Transverse colon (tissue), 4 donors: ENCODE data around the gene CD74. TPM values are rescaled to one million over a fixed set of nuclear protein-coding genes. Genes with fewer than 3 reads are reported as not detected.
A peak's percentile ranks its signal among the peaks of the same experiment; 100 is the strongest.

ENCODE experiments used
- DNase-seq: peaks from one replicate; pipeline ENCODE4 v3.0.0-alpha.2; 2019
- H3K27ac ChIP-seq, 4 donors: fragments of 200-600 bp; sonication (generic); 2 replicates each; pipeline ENCODE4 v1.5.1; 2016 to 2018; ENCODE audit warnings: inconsistent platforms in 4 of 4
- H3K27me3 ChIP-seq: fragments of 200-600 bp; sonication (generic); 2 replicates; pipeline ENCODE4 v1.5.1; 2017; ENCODE audit warnings: inconsistent platforms
- H3K36me3 ChIP-seq, 4 donors: fragments of 200-600 bp; sonication (generic); 2 replicates each; pipeline ENCODE4 v1.5.1; 2017 to 2019; ENCODE audit warnings: inconsistent platforms in 4 of 4
- H3K4me1 ChIP-seq, 4 donors: fragments of 200-600 bp; sonication (generic); 2 replicates each; pipeline ENCODE4 v1.5.1; 2017 to 2020; ENCODE audit warnings: inconsistent platforms in 4 of 4
- H3K4me3 ChIP-seq, 4 donors: fragments of 200-600 bp; sonication (generic); 1 replicate in 1 of 4; 2 replicates in 3 of 4; pipeline versions ENCODE4 v1.5.1 to v1.6.1; 2017 to 2019; ENCODE audit warnings: inconsistent platforms in 4 of 4
- H3K9me3 ChIP-seq, 2 donors: fragments of 200-600 bp; sonication (generic); 2 replicates each; pipeline ENCODE4 v1.5.1; 2017 to 2019; ENCODE audit warnings: inconsistent platforms in 2 of 2
- CTCF ChIP-seq, 5 experiments: fragments of 200-600 bp in 3 of 5; fragments of 450-650 bp in 2 of 5; sonication (generic) in 3 of 5; IDR thresholded peaks; 1 replicate in 2 of 5; 2 replicates in 3 of 5; pipeline ENCODE4 v1.5.1; 2016 to 2017; ENCODE audit warnings: antibody characterized with exemption in 5 of 5, inconsistent platforms in 3 of 5, mild to moderate bottlenecking in 2 of 5, moderate library complexity in 1 of 5
- EP300 ChIP-seq: sonication (generic); formaldehyde crosslinking; IDR thresholded peaks from one replicate; pipeline ENCODE4 v1.6.1; 2017; ENCODE audit warnings: antibody characterized with exemption, low read depth
- POLR2A ChIP-seq: fragments of 450-650 bp; IDR thresholded peaks from one replicate; pipeline ENCODE4 v1.6.1; 2016; ENCODE audit warnings: antibody characterized with exemption, mild to moderate bottlenecking, moderate library complexity
- POLR2AphosphoS5 ChIP-seq, 3 donors: sonication (generic); formaldehyde crosslinking; IDR thresholded peaks; one replicate each; pipeline ENCODE4 v1.6.1; 2016; ENCODE audit warnings: antibody characterized with exemption in 3 of 3
- WGBS, 2 donors: methylation state at CpG; one replicate each; pipeline ENCODE4 v1.1.5; 2018; ENCODE audit warnings: low coverage in 1 of 2; 5-methylcytosine and 5-hydroxymethylcytosine counted together
- in situ Hi-C, 4 donors: fragments of 200-750 bp; cut with MboI; loops; one replicate each; pipeline versions ENCODE4 v1.15.0 to v1.15.1; 2017; ENCODE audit warnings: low sequenced_read_pairs in 3 of 4, low pct_ligation_motif_present in 1 of 4, low pct_unique_long_range_greater_than_20kb in 1 of 4
- intact Hi-C: fragments of 100-400 bp; cut with DNase I; formaldehyde crosslinking; loops from one replicate; pipeline ENCODE4 v1.15.1; 2023; ENCODE audit warnings: low total_unique reads
- total RNA-seq, 4 donors: library from RNA; depleted of rRNA; stranded (reverse); fragments of >200 nt; gene quantifications; one replicate each; pipeline ENCODE4 v1.1.0, GENCODE V29; 2016

The CD74 gene
- total RNA-seq, 4 donors from 2014 or later = 54.3 to 451 (median 259) TPM

- 93% methylated on average over 4 of the region's 4 CpGs; no CpG with 5 or more reads in 1 of the 2 donors for WGBS, 2 donors
- Histone ChIP-seq H3K9me3 (no peaks in the 10 kb centered on the region), H3K27me3 (no peaks in the 10 kb centered on the region), H3K4me1 (peaks cover 8 to 14% (median 10%) of the 10 kb centered on the region in 4 donors), H3K4me3 (no peak overlapping the region), H3K36me3 (no peaks in the 10 kb centered on the region), H3K27ac (no peak overlapping the region)
- TF ChIP-seq EP300 (no peak), POLR2A (no peak), CTCF (IDR thresholded peaks at IDR 0.05) (no peak), POLR2AphosphoS5 (IDR thresholded peaks at IDR 0.05) (no peak)
- no peak for DNase-seq
- in situ Hi-C loops (loop anchor here (10.0 to 25.0 kb wide), 3 partner anchors 82 to 209 kb away; partner anchors contain the start of gene MYOZ3 (in 3 of the 4)), intact Hi-C loops (loop anchor here (10.0 kb wide), 1 partner anchor 202 kb away; no protein-coding TSS in a partner anchor)
Observed at GRCh38 chr5:150452914-150453313, 40.2 kb upstream of the CD74 start.

- intact Hi-C loops = loop anchor here (10.0 kb wide), 1 partner anchor 203 kb away; no protein-coding TSS in a partner anchor
Observed at GRCh38 chr5:150451594-150451993, 38.9 kb upstream of the CD74 start.

DNA sequence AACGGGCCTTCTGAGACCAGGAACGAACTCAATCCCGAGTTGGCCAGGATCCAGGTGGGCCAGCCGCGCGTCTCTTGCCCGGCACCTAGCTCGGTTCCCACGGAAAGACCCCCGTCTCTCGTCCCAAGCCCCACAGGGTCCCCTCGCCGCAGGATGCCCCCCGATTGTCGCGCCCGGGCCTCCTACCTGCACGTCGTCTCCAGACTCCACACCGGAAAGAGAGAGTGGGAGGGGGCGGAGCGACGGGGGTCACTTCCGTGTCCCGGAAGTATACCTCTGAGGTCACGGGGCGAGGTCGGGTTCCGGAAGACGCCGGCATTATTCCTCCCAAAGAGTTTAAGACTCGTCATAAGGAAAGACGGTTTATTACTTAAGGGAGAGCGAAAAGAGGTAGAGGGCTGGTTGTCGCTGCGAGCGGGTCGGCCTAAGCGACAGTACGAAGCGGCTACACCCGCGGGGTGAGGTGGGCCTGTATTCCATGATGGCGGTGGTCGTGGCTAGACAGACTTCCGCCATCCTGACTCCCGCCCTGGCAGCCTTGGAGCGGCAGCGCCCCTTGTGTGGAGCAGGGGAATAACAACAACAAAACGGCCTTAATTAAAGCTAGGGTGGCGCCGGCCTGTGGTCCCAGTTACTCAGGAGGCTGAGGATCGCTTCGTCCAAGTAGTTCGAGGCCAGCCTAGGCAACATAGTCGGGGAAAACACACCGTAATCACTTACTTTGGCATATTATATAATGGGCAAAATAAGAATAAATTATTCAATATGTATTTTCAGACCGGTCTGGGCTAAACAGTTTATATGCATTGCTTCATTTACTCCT is 37.0 kb upstream of the CD74 start, which contains the start of gene RPS14:
RPS14 (minus strand) TSS at position 223 of the 823 bp plus-strand sequence. CDS start 2,006 bp downstream, outside the sequence.
- peaks cover 0 to 31% (median 15%) of the 10 kb centered on the region in 4 donors for H3K36me3 ChIP-seq
- peak; percentile 87 to 94 (median 94) for TF ChIP-seq POLR2AphosphoS5 (IDR thresholded peaks at IDR 0.05)
- TF ChIP-seq EP300 = peak; percentile 51
- TF ChIP-seq POLR2A = peak; percentile 87
- TF ChIP-seq CTCF (IDR thresholded peaks at IDR 0.05) = peak; percentile 89 to 98 (median 94)
- peak within 1 kb of the TSS; percentile 78 to 86 (median 84) for H3K4me3 ChIP-seq
- in situ Hi-C loops = loop anchor here (10.0 to 25.0 kb wide), 6 partner anchors 85 to 312 kb away; partner anchors contain the start of genes MYOZ3 (in 3 of the 4), CDX1 (in 2 of the 4) and PDGFRB (in 2 of the 4)
- DNase-seq = peak; percentile 96
- 4 to 8% methylated on average over 21 to 51 of the region's 58 CpGs for WGBS, 2 donors
- intact Hi-C loops = loop anchor here (10.0 kb wide), 1 partner anchor 205 kb away; no protein-coding TSS in a partner anchor
- H3K27me3 ChIP-seq = no peaks in the 10 kb centered on the region
- H3K4me1 ChIP-seq = peaks cover 12 to 19% (median 13%) of the 10 kb centered on the region in 4 donors
- H3K27ac ChIP-seq = peak within 1 kb of the TSS; percentile 92 to 94 (median 93)
- no peaks in the 10 kb centered on the region for H3K9me3 ChIP-seq

More at GRCh38 chr5:150451594-150451993, 38.9 kb upstream of the CD74 start:
- DNase-seq = no peak
- peaks cover 12 to 19% (median 13%) of the 10 kb centered on the region in 4 donors for H3K4me1 ChIP-seq
- no peak overlapping the region for H3K4me3 ChIP-seq
- H3K9me3 ChIP-seq = no peaks in the 10 kb centered on the region
- in situ Hi-C loops = loop anchor here (10.0 to 25.0 kb wide), 3 partner anchors 83 to 211 kb away; partner anchors contain the start of gene MYOZ3 (in 3 of the 4)
- H3K27ac ChIP-seq = no peak overlapping the region
- 89% methylated on average over 1 of the region's 1 CpG; no CpG with 5 or more reads in 1 of the 2 donors for WGBS, 2 donors
- H3K27me3 ChIP-seq = no peaks in the 10 kb centered on the region
- no peak for TF ChIP-seq EP300
- TF ChIP-seq POLR2AphosphoS5 (IDR thresholded peaks at IDR 0.05) = no peak
- no peak for TF ChIP-seq POLR2A
- no peak for TF ChIP-seq CTCF (IDR thresholded peaks at IDR 0.05)
- H3K36me3 ChIP-seq = peaks cover 0 to 12% (median 3%) of the 10 kb centered on the region in 4 donors
